Liver (tissue), 9 donors: ENCODE results near the gene TMEM120B. TPM values are rescaled to one million over a fixed set of nuclear protein-coding genes. Genes with fewer than 3 reads are reported as not detected.

ENCODE experiments used
- DNase-seq: peaks from one replicate; pipeline ENCODE4 v3.0.0-alpha.2; 2017; ENCODE audit warnings: low spot score
- H3K27ac ChIP-seq, 2 donors: one replicate each; pipeline ENCODE4 v1.7.0; 2013; ENCODE audit warnings: inconsistent platforms in 2 of 2, low read length in 2 of 2, control low read depth in 1 of 2, low read depth in 1 of 2, mild to moderate bottlenecking in 1 of 2
- H3K27me3 ChIP-seq, 4 donors: one replicate each; pipeline versions ENCODE4 v1.6.1 to v1.7.0; 2013; ENCODE audit warnings: low read length in 3 of 4, inconsistent platforms in 1 of 4, mild to moderate bottlenecking in 1 of 4, moderate library complexity in 1 of 4; ENCODE audit not compliant: control insufficient read depth in 4 of 4, insufficient read depth in 4 of 4
- H3K36me3 ChIP-seq, 4 donors: one replicate each; pipeline versions ENCODE4 v1.6.1 to v1.7.0; 2013; ENCODE audit warnings: low read length in 3 of 4, mild to moderate bottlenecking in 3 of 4, low read depth in 1 of 4, moderate library complexity in 1 of 4; ENCODE audit not compliant: control insufficient read depth in 4 of 4, insufficient read depth in 3 of 4
- H3K4me1 ChIP-seq, 4 donors: one replicate each; pipeline versions ENCODE4 v1.6.1 to v1.7.0; 2013; ENCODE audit warnings: low read length in 3 of 4, mild to moderate bottlenecking in 3 of 4, moderate library complexity in 1 of 4; ENCODE audit not compliant: control insufficient read depth in 4 of 4, insufficient read depth in 4 of 4
- H3K4me3 ChIP-seq, 3 donors: one replicate each; pipeline versions ENCODE4 v1.6.1 to v1.7.0; 2013; ENCODE audit warnings: low read length in 3 of 3, control low read depth in 1 of 3, low read depth in 1 of 3, mild to moderate bottlenecking in 1 of 3
- H3K9ac ChIP-seq, 2 donors: one replicate each; pipeline ENCODE4 v1.7.0; 2013; ENCODE audit warnings: low read length in 2 of 2, mild to moderate bottlenecking in 2 of 2, moderate library complexity in 2 of 2, control low read depth in 1 of 2, low read depth in 1 of 2
- H3K9me3 ChIP-seq, 4 donors: one replicate each; pipeline versions ENCODE4 v1.6.1 to v1.7.0; 2013; ENCODE audit warnings: low read length in 3 of 4; ENCODE audit not compliant: control insufficient read depth in 4 of 4
- ATF3 ChIP-seq: IDR thresholded peaks from 2 replicates; pipeline ENCODE4 v1.6.1; 2016; ENCODE audit warnings: antibody characterized with exemption
- EGR1 ChIP-seq, 2 donors: IDR thresholded peaks; 2 replicates each; pipeline ENCODE4 v1.6.1; 2016 to 2018; ENCODE audit warnings: antibody characterized with exemption in 2 of 2, low read depth in 2 of 2
- FOXA1 ChIP-seq: IDR thresholded peaks from 2 replicates; pipeline ENCODE4 v1.6.1; 2016; ENCODE audit warnings: antibody characterized with exemption
- FOXA2 ChIP-seq: IDR thresholded peaks from 2 replicates; pipeline ENCODE4 v1.6.1; 2016; ENCODE audit warnings: antibody characterized with exemption
- GABPA ChIP-seq, 2 donors: IDR thresholded peaks in 1 of 2; conservative IDR thresholded peaks in 1 of 2; 2 replicates each; pipeline ENCODE4 v1.6.1; 2016; ENCODE audit warnings: antibody characterized with exemption in 2 of 2, mild to moderate bottlenecking in 1 of 2, moderate library complexity in 1 of 2
- HNF4A ChIP-seq, 2 donors: conservative IDR thresholded peaks; 2 replicates each; pipeline ENCODE4 v1.6.1; 2016; ENCODE audit warnings: antibody characterized with exemption in 2 of 2, mild to moderate bottlenecking in 2 of 2
- HNF4G ChIP-seq: IDR thresholded peaks from 2 replicates; pipeline ENCODE4 v1.6.1; 2016; ENCODE audit warnings: antibody characterized with exemption
- JUND ChIP-seq, 2 donors: IDR thresholded peaks; 2 replicates each; pipeline ENCODE4 v1.6.1; 2016; ENCODE audit warnings: antibody characterized with exemption in 2 of 2
- NR2F2 ChIP-seq: IDR thresholded peaks from 2 replicates; pipeline ENCODE4 v1.6.1; 2016; ENCODE audit warnings: antibody characterized with exemption
- RAD21 ChIP-seq, 2 donors: IDR thresholded peaks; 2 replicates each; pipeline ENCODE4 v1.6.1; 2016; ENCODE audit warnings: antibody characterized with exemption in 2 of 2, mild to moderate bottlenecking in 2 of 2
- REST ChIP-seq: IDR thresholded peaks from 2 replicates; pipeline ENCODE4 v1.6.1; 2016; ENCODE audit warnings: antibody characterized with exemption, mild to moderate bottlenecking
- RXRA ChIP-seq, 2 donors: IDR thresholded peaks; 2 replicates each; pipeline ENCODE4 v1.6.1; 2017 to 2018; ENCODE audit warnings: antibody characterized with exemption in 2 of 2, mild to moderate bottlenecking in 1 of 2
- SP1 ChIP-seq: IDR thresholded peaks from 2 replicates; pipeline ENCODE4 v1.6.1; 2018; ENCODE audit warnings: antibody characterized with exemption, mild to moderate bottlenecking
- TAF1 ChIP-seq: conservative IDR thresholded peaks from 2 replicates; pipeline ENCODE4 v1.6.1; 2016; ENCODE audit warnings: antibody characterized with exemption, mild to moderate bottlenecking
- YY1 ChIP-seq: IDR thresholded peaks from 2 replicates; pipeline ENCODE4 v1.6.1; 2016; ENCODE audit warnings: antibody characterized with exemption, mild to moderate bottlenecking
- ZBTB33 ChIP-seq: IDR thresholded peaks from 2 replicates; pipeline ENCODE4 v1.6.1; 2016; ENCODE audit warnings: antibody characterized with exemption
- WGBS: extraction: QIAGEN DNeasy Blood & Tissue Kit; methylation state at CpG from one replicate; pipeline ENCODE4 v1.1.7; 2013; 5-methylcytosine and 5-hydroxymethylcytosine counted together
- polyA plus RNA-seq, 2 donors: library from polyadenylated mRNA; stranded (reverse) in 1 of 2; unstranded in 1 of 2; fragments of 200-250 nt in 1 of 2; fragments of >200 nt in 1 of 2; fragmentation: Nextera tagmentation in 1 of 2; extraction: Ambion mirVana in 1 of 2; gene quantifications; one replicate each; pipeline versions ENCODE4 v1.2.1 to v1.2.3, GENCODE V29; 2013 to 2015
- total RNA-seq, 2 donors: library from RNA; depleted of rRNA; stranded (reverse); fragments of >200 nt; gene quantifications; one replicate each; pipeline ENCODE4 v1.2.3, GENCODE V29; 2014
- TF ChIP-seq, protein P1 (sequence below): fragments of 150-350 bp; IDR thresholded peaks from 2 replicates; pipeline ENCODE4 v1.5.1; 2017; ENCODE audit warnings: improper control_type of control experiment, low read depth, low read length; ENCODE audit not compliant: missing input control
- TF ChIP-seq, protein P2 (sequence below): IDR thresholded peaks from 2 replicates; pipeline ENCODE4 v1.6.1; 2016; ENCODE audit warnings: antibody characterized with exemption
- donor health status: healthy.
- donor health status: healthy.
- donor health status: healthy.
- donor health status: healthy.
- donor health status: healthy.

TMEM120B gene
- total and polyA plus RNA-seq, 4 donors = 1.6 to 9.2 (median 3.4) TPM

GRCh38 chr12:121767525-121768016, 55.0 kb downstream of the TMEM120B start:
- H3K27me3 ChIP-seq = no peaks in the 10 kb centered on the region
- H3K27ac ChIP-seq = no peak overlapping the region
- H3K4me3 ChIP-seq = no peak overlapping the region
- 91% methylated on average over 10 of the region's 10 CpGs for WGBS
- no peak for DNase-seq
- H3K36me3 ChIP-seq = no peaks in the 10 kb centered on the region
- no peaks in the 10 kb centered on the region for H3K9me3 ChIP-seq
- peaks cover 0 to 2% (median 0%) of the 10 kb centered on the region in 4 donors for H3K4me1 ChIP-seq
- no peak overlapping the region for H3K9ac ChIP-seq
- TF ChIP-seq SP1 = no peak
- no peak for TF ChIP-seq RXRA (IDR thresholded peaks at IDR 0.05)
- TF ChIP-seq FOXA2 = no peak
- TF ChIP-seq ZBTB33 = no peak

DNA sequence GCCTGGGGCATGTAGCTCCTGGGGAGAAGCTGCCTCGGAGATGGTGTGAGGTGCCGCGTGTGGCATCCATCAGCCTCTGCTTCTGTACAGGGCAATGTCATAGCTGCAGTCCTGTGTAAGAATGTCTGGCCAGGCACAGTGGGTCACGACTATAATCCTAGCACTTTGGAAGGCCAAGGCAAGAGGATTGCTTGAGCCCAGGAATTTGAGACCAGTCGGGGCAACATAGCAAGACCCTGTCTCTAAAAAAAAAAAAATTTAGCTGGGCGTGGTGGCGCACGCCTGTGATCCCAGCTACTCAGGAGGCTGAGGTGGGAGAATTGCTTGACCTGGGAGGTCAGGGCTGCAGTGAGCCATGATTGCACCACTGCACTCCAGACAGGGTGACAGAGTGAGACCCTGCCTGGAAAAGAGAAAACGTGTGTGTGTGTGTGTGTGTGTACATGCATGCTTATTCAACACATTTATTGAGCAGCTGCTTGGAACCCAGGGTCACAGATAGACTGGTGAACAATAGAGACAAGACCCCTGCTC, 56.8 kb downstream of the TMEM120B start:
- DNase-seq = no peak
- 90% methylated on average over 9 of the region's 9 CpGs for WGBS
- Histone ChIP-seq H3K9ac (no peak overlapping the region), H3K36me3 (no peaks in the 10 kb centered on the region), H3K27me3 (no peaks in the 10 kb centered on the region), H3K27ac (no peak overlapping the region), H3K4me3 (no peak overlapping the region), H3K4me1 (peaks cover 0 to 10% (median 9%) of the 10 kb centered on the region in 4 donors), H3K9me3 (no peaks in the 10 kb centered on the region)
- TF ChIP-seq HNF4A (conservative IDR thresholded peaks at IDR 0.05) (no peak), FOXA2 (no peak), REST (no peak), TAF1 (no peak), EGR1 (IDR thresholded peaks at IDR 0.05; ENCODE audit: low read depth in 2 of 2) (no peak), NR2F2 (no peak), FOXA1 (no peak), SP1 (no peak), ATF3 (no peak), RXRA (IDR thresholded peaks at IDR 0.05) (no peak), YY1 (no peak), JUND (IDR thresholded peaks at IDR 0.05) (no peak), RAD21 (IDR thresholded peaks at IDR 0.05) (no peak), ZBTB33 (no peak), GABPA (IDR thresholded peaks at IDR 0.05 in 1 of 2, conservative IDR thresholded peaks at IDR 0.05 in 1 of 2) (no peak), HNF4G (no peak)
- TF ChIP-seq, protein P1, sequence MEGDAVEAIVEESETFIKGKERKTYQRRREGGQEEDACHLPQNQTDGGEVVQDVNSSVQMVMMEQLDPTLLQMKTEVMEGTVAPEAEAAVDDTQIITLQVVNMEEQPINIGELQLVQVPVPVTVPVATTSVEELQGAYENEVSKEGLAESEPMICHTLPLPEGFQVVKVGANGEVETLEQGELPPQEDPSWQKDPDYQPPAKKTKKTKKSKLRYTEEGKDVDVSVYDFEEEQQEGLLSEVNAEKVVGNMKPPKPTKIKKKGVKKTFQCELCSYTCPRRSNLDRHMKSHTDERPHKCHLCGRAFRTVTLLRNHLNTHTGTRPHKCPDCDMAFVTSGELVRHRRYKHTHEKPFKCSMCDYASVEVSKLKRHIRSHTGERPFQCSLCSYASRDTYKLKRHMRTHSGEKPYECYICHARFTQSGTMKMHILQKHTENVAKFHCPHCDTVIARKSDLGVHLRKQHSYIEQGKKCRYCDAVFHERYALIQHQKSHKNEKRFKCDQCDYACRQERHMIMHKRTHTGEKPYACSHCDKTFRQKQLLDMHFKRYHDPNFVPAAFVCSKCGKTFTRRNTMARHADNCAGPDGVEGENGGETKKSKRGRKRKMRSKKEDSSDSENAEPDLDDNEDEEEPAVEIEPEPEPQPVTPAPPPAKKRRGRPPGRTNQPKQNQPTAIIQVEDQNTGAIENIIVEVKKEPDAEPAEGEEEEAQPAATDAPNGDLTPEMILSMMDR = no peak
- TF ChIP-seq, protein P2, sequence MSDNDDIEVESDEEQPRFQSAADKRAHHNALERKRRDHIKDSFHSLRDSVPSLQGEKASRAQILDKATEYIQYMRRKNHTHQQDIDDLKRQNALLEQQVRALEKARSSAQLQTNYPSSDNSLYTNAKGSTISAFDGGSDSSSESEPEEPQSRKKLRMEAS = no peak
